Measurements from ENCODE around the gene PSD2.

- no peak for TF ChIP-seq CTCF (IDR thresholded peaks at IDR 0.05)
- no peak for TF ChIP-seq EZH2 (IDR thresholded peaks at IDR 0.05; ENCODE audit: borderline replicate concordance, insufficient read depth, low read depth, low read length, poor library complexity, severe bottlenecking)
These were observed 73.6 kb downstream of the PSD2 start for GRCh38 chr5:139869042-139869790.
